ENCODE measurements around the gene SPATA18.

The SPATA18 gene

GRCh38 chr4:52032005-52032404 lies 19.1 kb upstream of the SPATA18 start:
- no peak for DNase-seq (ENCODE audit: low read depth)
- no peak for TF ChIP-seq CTCF (IDR thresholded peaks at IDR 0.05; ENCODE audit: insufficient read depth, low read depth, low read length, missing control alignments)
- no peak overlapping the region for H3K4me3 ChIP-seq (ENCODE audit: low read depth, low read length)

- no peak for DNase-seq (ENCODE audit: low read depth)
- TF ChIP-seq CTCF (IDR thresholded peaks at IDR 0.05; ENCODE audit: insufficient read depth, low read depth, low read length, missing control alignments), result no peak
Measured at GRCh38 chr4:52035190-52035589, 15.9 kb upstream of the SPATA18 start.

GRCh38 chr4:52036886-52037530 lies 14.1 kb upstream of the SPATA18 start:
- H3K4me3 ChIP-seq (ENCODE audit: low read depth, low read length), result peak overlapping the region; percentile 68
- TF ChIP-seq CTCF (IDR thresholded peaks at IDR 0.05; ENCODE audit: insufficient read depth, low read depth, low read length, missing control alignments), result no peak
- DNase-seq (ENCODE audit: low read depth), result no peak

More at GRCh38 chr4:52035190-52035589, 15.9 kb upstream of the SPATA18 start:
- no peak overlapping the region for H3K4me3 ChIP-seq (ENCODE audit: low read depth, low read length)

GRCh38 chr4:52037689-52038102 lies 13.4 kb upstream of the SPATA18 start:
- no peak for TF ChIP-seq CTCF (IDR thresholded peaks at IDR 0.05; ENCODE audit: insufficient read depth, low read depth, low read length, missing control alignments)
- H3K4me3 ChIP-seq (ENCODE audit: low read depth, low read length), result peak overlapping the region; percentile 68
- peak; percentile 50 for DNase-seq (ENCODE audit: low read depth)

GRCh38 chr4:52038103-52038912 lies 12.8 kb upstream of the SPATA18 start, which contains the start of gene SGCB:
Gene SGCB (minus strand): TSS chr4:52038299. CDS start chr4:52038259, 40 bp downstream.
- peak within 1 kb of the TSS; percentile 77 for H3K4me3 ChIP-seq (ENCODE audit: low read depth, low read length)
- peak; percentile 71 for DNase-seq (ENCODE audit: low read depth)
- TF ChIP-seq CTCF (IDR thresholded peaks at IDR 0.05; ENCODE audit: insufficient read depth, low read depth, low read length, missing control alignments), result no peak

GRCh38 chr4:52045028-52045427 lies 6.1 kb upstream of the SPATA18 start:
- H3K4me3 ChIP-seq (ENCODE audit: low read depth, low read length), result no peak overlapping the region
- TF ChIP-seq CTCF (IDR thresholded peaks at IDR 0.05; ENCODE audit: insufficient read depth, low read depth, low read length, missing control alignments), result no peak
- no peak for DNase-seq (ENCODE audit: low read depth)

Measured in GM12865 (cell line).